AG09309 (cell line): ENCODE data around the gene THOC6.

Experiments used
- DNase-seq: peaks from one replicate; pipeline ENCODE4 v3.0.0-alpha.2; 2010; ENCODE audit warnings: low read depth
- H3K4me3 ChIP-seq: 2 replicates; pipeline ENCODE4 v1.5.1; 2011; ENCODE audit warnings: mild to moderate bottlenecking, low read depth, low read length, moderate library complexity; ENCODE audit not compliant: control insufficient read depth
- CTCF ChIP-seq: IDR thresholded peaks from 2 replicates; pipeline ENCODE4 v1.5.1; 2011; ENCODE audit warnings: mild to moderate bottlenecking, low read depth, low read length, inconsistent platforms; ENCODE audit not compliant: insufficient read depth, control insufficient read depth; ENCODE audit errors: missing control alignments

The THOC6 gene

GRCh38 chr16:3013998-3014690, 9.7 kb upstream of the THOC6 start:
- no peak for DNase-seq
- TF ChIP-seq CTCF, result no peak
- H3K4me3 ChIP-seq, result no peak overlapping the region

GRCh38 chr16:3014971-3015370, 8.9 kb upstream of the THOC6 start:
- DNase-seq, result no peak
- TF ChIP-seq CTCF, result no peak
- H3K4me3 ChIP-seq, result no peak overlapping the region

- no peak for TF ChIP-seq CTCF
- H3K4me3 ChIP-seq, result no peak overlapping the region
Observed at GRCh38 chr16:3015865-3016521, 7.8 kb upstream of the THOC6 start.

GRCh38 chr16:3017344-3017743, 6.5 kb upstream of the THOC6 start:
- TF ChIP-seq CTCF, result no peak
- DNase-seq, result no peak
- no peak overlapping the region for H3K4me3 ChIP-seq

More at GRCh38 chr16:3015865-3016521, 7.8 kb upstream of the THOC6 start:
- DNase-seq, result no peak

- no peak within 1 kb of the TSS for H3K4me3 ChIP-seq
- no peak for DNase-seq
- peak; percentile 19 for TF ChIP-seq CTCF
Observed at GRCh38 chr16:3017794-3018506, 5.9 kb upstream of the THOC6 start, which contains the start of gene CLDN6. TSS of gene CLDN6 (minus strand) at chr16:3018183. CDS start at chr16:3016021, 2,162 bp downstream.

GRCh38 chr16:3019594-3020246, 4.1 kb upstream of the THOC6 start:
- TF ChIP-seq CTCF, result no peak
- DNase-seq, result no peak
- peak overlapping the region; percentile 82 for H3K4me3 ChIP-seq
